Nephron progenitor cell (in vitro differentiated cells): Measurements from ENCODE around the gene MSL1.

Source experiments
- DNase-seq: peaks from one replicate; pipeline ENCODE4 v3.0.0; 2021
- H3K27ac Mint-ChIP-seq: 2 replicates; pipeline ENCODE4 v1.8.0; 2021; ENCODE audit warnings: mild to moderate bottlenecking, moderate library complexity, mixed read lengths
- H3K27me3 Mint-ChIP-seq: 2 replicates; pipeline ENCODE4 v1.8.0; 2021; ENCODE audit warnings: mild to moderate bottlenecking, low read depth, mixed read lengths; ENCODE audit not compliant: poor library complexity
- H3K36me3 Mint-ChIP-seq: 2 replicates; pipeline ENCODE4 v1.8.0; 2021; ENCODE audit warnings: low read depth, mixed read lengths
- H3K4me1 Mint-ChIP-seq: 2 replicates; pipeline ENCODE4 v1.8.0; 2021; ENCODE audit warnings: mixed read lengths
- H3K4me3 Mint-ChIP-seq: 2 replicates; pipeline ENCODE4 v1.8.0; 2021; ENCODE audit warnings: mild to moderate bottlenecking, moderate library complexity, mixed read lengths
- H3K9me3 Mint-ChIP-seq: 2 replicates; pipeline ENCODE4 v1.8.0; 2021; ENCODE audit warnings: mild to moderate bottlenecking, moderate library complexity, mixed read lengths
- CTCF ChIP-seq: fragments of 200-600 bp; sonication (generic); IDR thresholded peaks from 2 replicates; pipeline ENCODE4 v1.5.0; 2021; ENCODE audit warnings: antibody characterized with exemption

MSL1 gene

GRCh38 chr17:40159456-40159855 is 37.7 kb downstream of the MSL1 start:
- Mint-ChIP-seq H3K27ac (no peak overlapping the region), H3K4me3 (no peak overlapping the region), H3K36me3 (peaks cover 53% of the 10 kb centered on the region), H3K4me1 (no peaks in the 10 kb centered on the region), H3K27me3 (no peaks in the 10 kb centered on the region), H3K9me3 (no peaks in the 10 kb centered on the region)
- no peak for TF ChIP-seq CTCF
- DNase-seq, result no peak

GRCh38 chr17:40167685-40168261 is 46.0 kb downstream of the MSL1 start:
- Mint-ChIP-seq H3K27ac (peak overlapping the region; percentile 97), H3K9me3 (no peaks in the 10 kb centered on the region), H3K36me3 (peaks cover 83% of the 10 kb centered on the region), H3K4me3 (no peak overlapping the region), H3K27me3 (no peaks in the 10 kb centered on the region), H3K4me1 (peaks cover 3% of the 10 kb centered on the region)
- TF ChIP-seq CTCF, result no peak
- DNase-seq, result no peak

GRCh38 chr17:40168262-40168832 is 46.6 kb downstream of the MSL1 start:
- H3K36me3 Mint-ChIP-seq, result peaks cover 85% of the 10 kb centered on the region

GRCh38 chr17:40170325-40170724 is 48.6 kb downstream of the MSL1 start:
- Mint-ChIP-seq H3K4me3 (no peak overlapping the region), H3K36me3 (peaks cover 92% of the 10 kb centered on the region), H3K9me3 (no peaks in the 10 kb centered on the region), H3K4me1 (peaks cover 10% of the 10 kb centered on the region), H3K27ac (no peak overlapping the region), H3K27me3 (no peaks in the 10 kb centered on the region)
- no peak for TF ChIP-seq CTCF
- DNase-seq, result no peak

More at GRCh38 chr17:40168262-40168832, 46.6 kb downstream of the MSL1 start:
- peaks cover 3% of the 10 kb centered on the region for H3K4me1 Mint-ChIP-seq
- no peak for DNase-seq
- H3K27me3 Mint-ChIP-seq, result no peaks in the 10 kb centered on the region
- H3K27ac Mint-ChIP-seq, result peak overlapping the region; percentile 97
- no peaks in the 10 kb centered on the region for H3K9me3 Mint-ChIP-seq
- TF ChIP-seq CTCF, result peak; percentile 67
- no peak overlapping the region for H3K4me3 Mint-ChIP-seq

- Mint-ChIP-seq H3K36me3 (peaks cover 88% of the 10 kb centered on the region), H3K4me3 (no peak overlapping the region), H3K27ac (no peak overlapping the region), H3K9me3 (no peaks in the 10 kb centered on the region), H3K27me3 (no peaks in the 10 kb centered on the region), H3K4me1 (peaks cover 19% of the 10 kb centered on the region)
- no peak for TF ChIP-seq CTCF
- DNase-seq, result no peak
Measured at GRCh38 chr17:40171750-40172149, 50.0 kb downstream of the MSL1 start.

GRCh38 chr17:40173091-40173777 is 51.5 kb downstream of the MSL1 start:
- no peaks in the 10 kb centered on the region for H3K27me3 Mint-ChIP-seq
- no peak overlapping the region for H3K4me3 Mint-ChIP-seq

More at GRCh38 chr17:40173091-40173777, 51.5 kb downstream of the MSL1 start:
- Mint-ChIP-seq H3K36me3 (peaks cover 78% of the 10 kb centered on the region), H3K27ac (no peak overlapping the region), H3K4me1 (peaks cover 23% of the 10 kb centered on the region), H3K9me3 (no peaks in the 10 kb centered on the region)
- DNase-seq, result no peak
- TF ChIP-seq CTCF, result no peak
